CD14-positive monocyte (primary cell): ENCODE results near the gene P2RY13. TPM values are rescaled to one million over a fixed set of nuclear protein-coding genes. Genes with fewer than 3 reads are reported as not detected.

Experiments
- DNase-seq, 3 donors: peaks; one replicate each; pipeline ENCODE4 v3.0.0-alpha.2; 2011 to 2022
- H2AFZ ChIP-seq: 2 replicates; pipeline ENCODE4 v1.6.0; 2012; ENCODE audit warnings: mild to moderate bottlenecking, low read depth, low read length, inconsistent platforms; ENCODE audit not compliant: insufficient read depth, poor library complexity, severe bottlenecking
- H3K27ac ChIP-seq, 2 donors: 1 replicate in 1 of 2; 2 replicates in 1 of 2; pipeline ENCODE4 v1.5.1; 2012 to 2013; ENCODE audit warnings: low read length in 2 of 2, control low read depth in 1 of 2, inconsistent platforms in 1 of 2, low read depth in 1 of 2, mild to moderate bottlenecking in 1 of 2
- H3K27me3 ChIP-seq, 2 donors: one replicate each; pipeline versions ENCODE4 v1.6.0 to v1.6.1; 2011 to 2013; ENCODE audit warnings: low read length in 2 of 2; ENCODE audit not compliant: control insufficient read depth in 2 of 2, insufficient read depth in 2 of 2
- H3K36me3 ChIP-seq, 2 donors: replicated peaks in 1 of 2; 1 replicate in 1 of 2; 2 replicates in 1 of 2; pipeline versions ENCODE4 v1.5.1 to v1.6.1; 2012 to 2013; ENCODE audit warnings: low read length in 2 of 2, control low read depth in 1 of 2, inconsistent platforms in 1 of 2, mild to moderate bottlenecking in 1 of 2; ENCODE audit not compliant: insufficient read depth in 2 of 2, control insufficient read depth in 1 of 2
- H3K4me1 ChIP-seq, 2 donors: 1 replicate in 1 of 2; 2 replicates in 1 of 2; pipeline versions ENCODE4 v1.5.1 to v1.6.1; 2012 to 2013; ENCODE audit warnings: low read length in 2 of 2, control low read depth in 1 of 2, inconsistent platforms in 1 of 2, mild to moderate bottlenecking in 1 of 2, moderate library complexity in 1 of 2; ENCODE audit not compliant: insufficient read depth in 2 of 2, control insufficient read depth in 1 of 2
- H3K4me2 ChIP-seq: replicated peaks from 2 replicates; pipeline ENCODE3; 2012; ENCODE audit warnings: low read length, moderate library complexity, mild to moderate bottlenecking; ENCODE audit not compliant: poor library complexity, severe bottlenecking; ENCODE audit errors: extremely low read depth
- H3K4me3 ChIP-seq, 3 experiments: fragments of 200-600 bp in 1 of 3; sonication (generic) in 1 of 3; replicated peaks in 1 of 3; 1 replicate in 2 of 3; 2 replicates in 1 of 3; pipeline ENCODE4 v1.5.1; 2011 to 2013; ENCODE audit warnings: low read length in 3 of 3, mild to moderate bottlenecking in 3 of 3, control low read depth in 2 of 3, low read depth in 2 of 3, inconsistent platforms in 1 of 3, moderate library complexity in 1 of 3
- H3K79me2 ChIP-seq: 2 replicates; pipeline ENCODE4 v1.6.0; 2012; ENCODE audit warnings: mild to moderate bottlenecking, control low read depth, inconsistent platforms, low read length, moderate library complexity; ENCODE audit not compliant: insufficient read depth
- H3K9ac ChIP-seq: 2 replicates; pipeline ENCODE4 v1.6.0; 2017; ENCODE audit warnings: low read length, mild to moderate bottlenecking; ENCODE audit not compliant: insufficient read depth, poor library complexity, severe bottlenecking
- H3K9me3 ChIP-seq, 2 donors: replicated peaks in 1 of 2; 1 replicate in 1 of 2; 2 replicates in 1 of 2; pipeline versions ENCODE4 v1.5.1 to v1.6.1; 2012 to 2013; ENCODE audit warnings: low read length in 2 of 2, control low read depth in 1 of 2; ENCODE audit not compliant: control insufficient read depth in 1 of 2, insufficient read depth in 1 of 2
- H4K20me1 ChIP-seq: 2 replicates; pipeline ENCODE4 v1.6.0; 2012; ENCODE audit warnings: mild to moderate bottlenecking, low read length, control low read depth, moderate library complexity; ENCODE audit not compliant: insufficient read depth
- H3K27ac Mint-ChIP-seq, 7 donors: one replicate each; pipeline ENCODE4 v1.8.0; 2020; ENCODE audit warnings: mild to moderate bottlenecking in 7 of 7, mixed read lengths in 7 of 7, moderate library complexity in 6 of 7, inconsistent platforms in 2 of 7
- H3K27me3 Mint-ChIP-seq, 3 donors: one replicate each; pipeline ENCODE4 v1.8.0; 2021 to 2022; ENCODE audit warnings: low read depth in 3 of 3, mild to moderate bottlenecking in 3 of 3, mixed read lengths in 3 of 3, moderate library complexity in 3 of 3, inconsistent platforms in 1 of 3
- H3K36me3 Mint-ChIP-seq, 2 donors: one replicate each; pipeline ENCODE4 v1.8.0; 2020; ENCODE audit warnings: mixed read lengths in 2 of 2, inconsistent platforms in 1 of 2, mild to moderate bottlenecking in 1 of 2
- H3K4me1 Mint-ChIP-seq: one replicate; pipeline ENCODE4 v1.8.0; 2020; ENCODE audit warnings: mild to moderate bottlenecking, mixed read lengths
- H3K4me3 Mint-ChIP-seq, 2 donors: one replicate each; pipeline ENCODE4 v1.8.0; 2020; ENCODE audit warnings: mild to moderate bottlenecking in 2 of 2, mixed read lengths in 2 of 2, moderate library complexity in 1 of 2
- H3K9me3 Mint-ChIP-seq, 7 donors: one replicate each; pipeline ENCODE4 v1.8.0; 2020 to 2022; ENCODE audit warnings: mixed read lengths in 7 of 7, mild to moderate bottlenecking in 6 of 7, moderate library complexity in 6 of 7, inconsistent platforms in 2 of 7
- CTCF ChIP-seq: fragments of 200-600 bp; IDR thresholded peaks from one replicate; pipeline ENCODE4 v1.8.0; 2022; ENCODE audit warnings: antibody characterized with exemption, mild to moderate bottlenecking
- WGBS: methylation state at CpG from one replicate; pipeline ENCODE4 v1.1.5; 2013; ENCODE audit warnings: missing lambda C conversion rate; ENCODE audit not compliant: insufficient coverage; 5-methylcytosine and 5-hydroxymethylcytosine counted together
- intact Hi-C, 2 donors: fragments of 100-400 bp; cut with micrococcal nuclease; formaldehyde crosslinking; loops; one replicate each; pipeline versions ENCODE4 v1.15.0 to v1.15.1; 2023
- polyA plus RNA-seq, 3 donors: library from polyadenylated mRNA; depleted of rRNA in 1 of 3; unstranded in 2 of 3; stranded (reverse) in 1 of 3; fragments of 300-500 nt in 2 of 3; fragments of >200 nt in 1 of 3; fragmentation: Illumina TruSeq in 2 of 3; gene quantifications; 1 replicate in 2 of 3; 2 replicates in 1 of 3; pipeline ENCODE4 v1.2.3, GENCODE V29; 2012 to 2021

The P2RY13 gene
- polyA plus RNA-seq, 3 donors: 45.6 to 144 (median 80.0) TPM

- Histone ChIP-seq H3K27me3 (no peaks in the 10 kb centered on the region), H3K4me1 (no peaks in the 10 kb centered on the region), H2AFZ (no peak overlapping the region), H3K79me2 (no peaks in the 10 kb centered on the region), H3K36me3 (no peaks in the 10 kb centered on the region), H3K9ac (no peak overlapping the region), H3K4me2 (no peak overlapping the region), H3K4me3 (no peak overlapping the region), H3K27ac (no peak overlapping the region), H3K9me3 (no peaks in the 10 kb centered on the region), H4K20me1 (no peaks in the 10 kb centered on the region)
- no peak overlapping the region for H3K27ac Mint-ChIP-seq
- intact Hi-C loops: no loop called here
- no peak for TF ChIP-seq CTCF
- 100% methylated on average over 1 of the region's 2 CpGs for WGBS
- no peaks in the 10 kb centered on the region for H3K9me3 Mint-ChIP-seq
- peaks cover 3% of the 10 kb centered on the region for H3K4me1 Mint-ChIP-seq
- DNase-seq: no peak
- H3K4me3 Mint-ChIP-seq: no peak overlapping the region
- H3K27me3 Mint-ChIP-seq: no peaks in the 10 kb centered on the region
- no peaks in the 10 kb centered on the region for H3K36me3 Mint-ChIP-seq
Measured at GRCh38 chr3:151309566-151309965, 19.8 kb downstream of the P2RY13 start.

DNA sequence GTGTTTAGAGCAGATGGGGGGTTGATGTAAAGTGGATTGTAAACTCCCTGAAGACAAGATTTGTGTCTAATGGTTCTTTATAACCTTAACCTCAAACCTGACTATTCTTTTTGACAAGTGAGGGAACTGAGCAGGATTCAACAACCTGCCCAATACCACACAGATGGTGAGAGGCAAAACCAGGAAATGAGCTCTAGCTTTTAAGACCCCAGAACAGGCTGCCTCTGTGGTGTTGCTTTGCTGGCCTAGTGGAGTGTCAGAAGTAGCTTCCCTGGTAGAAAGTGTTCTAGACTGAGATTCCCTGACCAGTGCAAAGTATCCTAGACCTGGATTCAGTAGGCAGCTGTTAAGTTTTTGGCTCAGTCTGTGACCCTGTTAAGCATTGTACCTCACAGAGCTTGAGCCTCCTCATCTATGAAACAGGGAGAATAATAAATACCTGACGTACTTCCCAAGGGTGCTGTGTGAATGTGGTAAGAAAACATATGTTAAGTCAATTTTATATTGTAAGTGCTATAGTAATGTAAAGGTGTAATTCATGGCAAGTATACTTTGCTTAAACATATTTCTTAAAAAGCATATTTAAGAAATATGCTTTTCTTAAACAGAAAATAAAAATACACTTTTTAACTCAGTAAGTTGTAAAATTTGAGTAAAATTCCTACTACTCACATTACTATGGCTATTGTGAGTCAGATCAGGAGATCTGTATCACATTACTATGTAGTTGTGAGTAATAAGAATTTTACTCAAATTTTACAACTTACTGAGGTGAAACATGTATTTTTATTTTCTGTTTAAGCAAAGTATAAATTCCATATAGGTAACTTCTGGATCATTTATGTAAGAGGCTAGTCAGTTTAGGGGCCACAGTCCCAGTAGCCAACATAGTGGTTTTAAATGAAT, 21.5 kb downstream of the P2RY13 start:
- DNase-seq: no peak
- no CpG with 5 or more reads among the region's 1 CpG for WGBS
- no peaks in the 10 kb centered on the region for H3K36me3 ChIP-seq
- H4K20me1 ChIP-seq: no peaks in the 10 kb centered on the region
- H3K4me3 ChIP-seq: no peak overlapping the region
- no peaks in the 10 kb centered on the region for H3K27me3 ChIP-seq
- H3K79me2 ChIP-seq: no peaks in the 10 kb centered on the region
- H3K27ac ChIP-seq: no peak overlapping the region
- no peak overlapping the region for H3K27ac Mint-ChIP-seq
- no peaks in the 10 kb centered on the region for H3K4me1 ChIP-seq
- H2AFZ ChIP-seq: no peak overlapping the region
- H3K27me3 Mint-ChIP-seq: no peaks in the 10 kb centered on the region
- H3K4me3 Mint-ChIP-seq: no peak overlapping the region
- H3K4me2 ChIP-seq: no peak overlapping the region
- H3K9me3 Mint-ChIP-seq: no peaks in the 10 kb centered on the region
- H3K36me3 Mint-ChIP-seq: no peaks in the 10 kb centered on the region
- intact Hi-C loops: no loop called here
- no peak overlapping the region for H3K9ac ChIP-seq
- H3K9me3 ChIP-seq: no peaks in the 10 kb centered on the region
- no peak for TF ChIP-seq CTCF
- peaks cover 6% of the 10 kb centered on the region for H3K4me1 Mint-ChIP-seq
